Neural cell (in vitro differentiated cells): ENCODE measurements around the gene PRM1.

Experiments
- CTCF ChIP-seq: fragments of 450-650 bp; IDR thresholded peaks from 2 replicates; pipeline ENCODE4 v1.5.1; 2014; ENCODE audit warnings: antibody characterized with exemption, mild to moderate bottlenecking, moderate library complexity; ENCODE audit not compliant: poor library complexity, severe bottlenecking
- EZH2 ChIP-seq: fragments of 200-600, 300-800 bp; shearing (Covaris generic), sonication (generic); IDR thresholded peaks from 2 replicates; pipeline ENCODE4 v1.6.1; 2014; ENCODE audit warnings: antibody characterized with exemption, low read length, borderline replicate concordance, mild to moderate bottlenecking; ENCODE audit not compliant: insufficient read depth, poor library complexity, severe bottlenecking
- POLR2AphosphoS5 ChIP-seq: IDR thresholded peaks from 2 replicates; pipeline ENCODE4 v1.6.1; 2012
- SMC3 ChIP-seq: fragments of 450-650 bp; conservative IDR thresholded peaks from 2 replicates; pipeline ENCODE4 v1.6.1; 2014; ENCODE audit warnings: antibody characterized with exemption, mild to moderate bottlenecking, moderate library complexity; ENCODE audit not compliant: poor library complexity
- TAF1 ChIP-seq: IDR thresholded peaks from 2 replicates; pipeline ENCODE4 v1.6.1; 2012; ENCODE audit warnings: low read depth

- TF ChIP-seq POLR2AphosphoS5 (no peak), EZH2 (no peak), SMC3 (no peak), CTCF (no peak), TAF1 (no peak)
Measured at GRCh38 chr16:11291091-11291703, 10.1 kb upstream of the PRM1 start.
